T-helper 9 cell (primary cell): ENCODE measurements around the gene C17orf114.

ENCODE experiments used
- DNase-seq: peaks from one replicate; pipeline ENCODE4 v3.0.0-alpha.2; 2020

C17orf114 gene

GRCh38 chr17:4786106-4786511, 16.0 kb downstream of the C17orf114 start, which contains the start of gene VMO1:
Gene VMO1 (minus strand): TSS chr17:4786364. CDS start chr17:4786352, 12 bp downstream.
- no peak for DNase-seq

GRCh38 chr17:4785311-4786105, 16.6 kb downstream of the C17orf114 start:
- DNase-seq, result no peak

- DNase-seq, result no peak
These were observed 19.5 kb downstream of the C17orf114 start for GRCh38 chr17:4782652-4783051.

DNA sequence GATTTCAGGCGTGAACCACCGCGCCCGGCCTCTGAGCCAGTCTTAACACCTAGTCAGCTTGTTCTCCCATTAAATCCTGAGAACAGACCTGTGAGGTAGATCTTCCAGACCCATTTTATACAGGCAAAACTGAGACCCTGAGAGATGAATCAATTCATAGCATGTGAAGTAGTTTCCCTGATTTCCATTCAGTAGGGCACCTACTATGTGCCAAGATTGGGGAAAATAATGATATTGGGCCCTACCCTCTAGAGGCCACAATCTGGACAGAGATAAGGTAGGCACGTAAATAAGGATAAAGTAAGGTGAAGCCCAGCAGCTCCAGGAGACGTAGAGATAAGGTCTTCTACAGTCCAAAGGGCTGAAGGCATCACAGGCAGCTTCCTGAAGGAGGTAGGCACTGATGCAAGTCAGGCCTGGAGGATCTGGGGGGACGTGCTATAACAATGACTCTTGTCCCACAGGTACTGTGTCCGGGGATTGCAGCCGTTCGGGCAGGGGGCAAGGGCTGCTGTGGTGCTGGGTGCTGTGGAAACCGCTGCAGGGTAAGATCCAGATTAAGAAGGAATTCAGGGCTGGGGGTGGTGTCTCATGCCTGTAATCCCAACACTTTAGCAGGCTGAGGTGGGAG, 21.7 kb downstream of the C17orf114 start:
- DNase-seq, result no peak

DNA sequence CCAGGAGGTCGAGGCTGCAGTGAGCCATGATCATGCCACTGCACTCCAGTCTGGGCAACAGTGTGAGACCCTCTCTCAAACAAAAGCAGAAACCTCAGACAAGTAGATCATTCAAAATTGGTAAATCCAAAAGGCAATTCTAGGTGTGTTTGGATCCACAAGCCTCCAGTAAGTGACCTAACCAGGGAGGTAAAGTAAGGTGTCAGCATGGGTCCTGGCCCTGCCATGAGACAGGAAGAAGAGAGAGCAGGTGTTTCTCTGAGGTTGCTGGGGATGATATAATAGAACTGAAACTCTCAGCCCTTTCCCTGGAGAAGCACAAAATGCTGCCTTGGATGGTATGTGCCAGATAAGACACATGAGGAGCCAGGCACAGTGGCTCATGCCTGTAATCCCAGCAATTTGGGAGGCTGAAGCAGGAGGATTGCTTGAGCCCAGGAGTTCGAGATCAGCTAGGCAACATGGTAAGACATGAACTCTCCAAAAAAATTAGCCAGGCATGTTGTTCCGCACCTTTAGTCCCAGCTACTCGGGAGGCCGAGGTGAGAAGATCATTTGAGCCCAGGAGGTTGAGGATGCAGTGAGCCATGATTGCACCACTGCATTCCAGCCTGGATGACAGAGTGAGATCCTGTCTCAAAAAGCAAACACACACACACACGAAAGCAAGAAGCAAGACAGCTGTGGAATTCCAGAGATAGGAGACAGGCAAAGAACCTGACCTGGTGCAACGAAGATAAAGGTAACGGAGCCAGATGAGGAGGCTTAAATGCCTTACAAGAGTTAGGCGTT, 24.0 kb downstream of the C17orf114 start:
- DNase-seq, result no peak

DNA sequence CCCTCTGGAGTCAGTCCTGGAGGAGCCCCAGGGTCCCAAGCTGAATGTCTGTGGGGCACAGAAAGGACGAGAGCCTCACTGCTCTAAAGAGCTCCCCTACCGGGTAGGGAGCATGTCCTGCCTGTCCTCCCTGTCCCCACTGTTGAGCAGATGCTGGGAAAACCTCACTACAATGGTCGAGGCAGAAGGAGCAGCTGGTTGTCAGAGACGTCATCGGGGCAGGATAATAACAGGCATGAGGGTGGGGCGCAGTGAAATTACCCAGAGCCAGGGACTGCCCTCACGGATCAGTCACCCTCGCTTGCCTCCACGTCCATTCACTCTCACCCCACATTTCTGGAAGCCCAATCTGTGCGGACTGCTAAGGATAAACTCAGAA, 29.9 kb downstream of the C17orf114 start:
- no peak for DNase-seq

DNA sequence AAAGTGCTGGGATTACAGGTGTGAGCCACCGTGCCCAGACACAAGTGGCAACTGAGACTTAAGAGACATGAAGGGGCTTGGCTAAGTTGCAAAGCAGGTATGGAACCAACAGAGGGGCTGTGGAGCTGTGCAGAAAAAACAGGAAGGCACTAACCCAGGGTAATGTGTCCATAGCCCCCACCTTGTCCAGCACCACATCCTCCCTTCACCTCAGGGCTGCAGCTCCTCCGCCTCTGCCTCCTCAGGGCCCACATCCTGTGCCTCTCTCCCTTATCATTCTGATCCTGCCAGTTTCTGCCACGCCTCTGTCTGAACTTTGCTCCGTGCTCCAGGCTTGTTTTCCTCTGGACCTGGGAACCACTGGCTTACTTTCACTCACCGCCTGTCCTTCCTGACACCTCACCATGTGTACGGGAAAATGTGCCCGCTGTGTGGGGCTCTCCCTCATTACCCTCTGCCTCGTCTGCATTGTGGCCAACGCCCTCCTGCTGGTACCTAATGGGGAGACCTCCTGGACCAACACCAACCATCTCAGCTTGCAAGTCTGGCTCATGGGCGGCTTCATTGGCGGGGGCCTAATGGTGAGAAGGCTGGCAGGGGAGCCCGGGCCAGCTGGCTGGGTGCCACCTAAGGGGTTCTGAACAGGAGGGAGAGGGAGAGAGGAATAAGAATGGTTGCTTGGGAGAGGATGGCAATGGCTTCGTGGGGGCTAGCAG, 30.5 kb downstream of the C17orf114 start, which contains the start of gene TM4SF5:
Gene TM4SF5, plus strand, starts transcription at position 368 of the 716 bp plus-strand sequence. Its CDS starts 37 bp downstream, at position 405.
- no peak for DNase-seq

DNA sequence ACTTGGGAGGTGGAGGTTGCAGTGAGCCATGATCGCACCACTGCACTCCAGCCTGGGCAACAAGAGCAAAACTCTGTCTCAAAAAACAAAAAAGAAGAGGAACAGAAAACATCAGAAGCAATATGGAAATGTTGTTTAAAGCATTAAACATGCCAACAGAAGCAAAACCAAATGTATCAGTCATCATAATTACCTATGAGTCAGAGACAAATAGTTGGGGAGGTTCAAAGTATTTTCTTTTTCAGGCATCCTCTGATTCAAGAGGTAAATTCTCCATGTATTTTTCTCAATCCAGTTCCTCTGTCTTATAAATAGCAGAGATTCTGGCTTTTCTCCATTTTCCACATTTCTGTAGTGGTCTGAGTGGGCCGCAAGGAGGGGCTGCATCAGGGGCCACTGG, 32.5 kb downstream of the C17orf114 start:
- DNase-seq, result no peak

DNA sequence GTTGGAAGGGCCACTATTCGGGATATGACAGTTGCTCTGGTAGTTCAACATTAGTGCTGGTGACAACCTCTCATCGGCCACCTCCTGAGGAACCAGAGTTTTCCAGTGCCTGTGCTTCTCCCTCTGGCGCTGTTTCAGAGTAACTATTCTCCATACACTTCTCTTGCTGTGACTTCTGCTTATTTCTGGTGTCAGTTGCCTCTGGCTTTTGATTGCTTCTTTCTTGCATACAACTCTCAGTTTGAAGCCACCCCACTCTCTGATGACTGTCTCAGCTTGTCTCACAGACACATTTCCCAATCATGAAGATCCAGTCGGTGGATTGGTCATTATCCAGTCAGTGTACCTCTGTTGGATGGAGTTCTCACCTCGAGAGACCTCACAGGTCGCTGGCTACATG, 33.8 kb downstream of the C17orf114 start:
- no peak for DNase-seq

GRCh38 chr17:4766723-4767122, 35.4 kb downstream of the C17orf114 start:
- no peak for DNase-seq

GRCh38 chr17:4766201-4766600, 35.9 kb downstream of the C17orf114 start:
- no peak for DNase-seq

DNA sequence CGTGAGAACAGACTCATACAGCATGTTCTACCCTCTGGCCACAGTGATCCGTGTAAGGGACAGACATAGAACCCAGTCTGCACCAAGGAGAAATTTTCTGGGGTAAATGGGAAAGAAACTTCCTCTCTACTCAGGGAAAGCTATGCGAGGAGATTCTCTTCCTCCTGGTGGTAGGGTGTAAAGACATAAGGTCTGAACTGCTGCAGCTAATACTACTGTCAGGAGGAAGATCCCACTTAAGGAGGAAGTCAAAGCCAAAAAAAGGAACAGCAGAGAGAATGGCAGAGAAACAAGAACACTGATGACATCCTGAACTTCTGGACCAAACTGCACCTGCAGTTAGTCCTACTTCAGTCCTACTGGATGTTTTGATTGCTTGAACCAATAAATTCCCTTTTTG, 37.5 kb downstream of the C17orf114 start:
- no peak for DNase-seq

- DNase-seq, result no peak
These were observed 42.3 kb downstream of the C17orf114 start for GRCh38 chr17:4759776-4760236.

DNA sequence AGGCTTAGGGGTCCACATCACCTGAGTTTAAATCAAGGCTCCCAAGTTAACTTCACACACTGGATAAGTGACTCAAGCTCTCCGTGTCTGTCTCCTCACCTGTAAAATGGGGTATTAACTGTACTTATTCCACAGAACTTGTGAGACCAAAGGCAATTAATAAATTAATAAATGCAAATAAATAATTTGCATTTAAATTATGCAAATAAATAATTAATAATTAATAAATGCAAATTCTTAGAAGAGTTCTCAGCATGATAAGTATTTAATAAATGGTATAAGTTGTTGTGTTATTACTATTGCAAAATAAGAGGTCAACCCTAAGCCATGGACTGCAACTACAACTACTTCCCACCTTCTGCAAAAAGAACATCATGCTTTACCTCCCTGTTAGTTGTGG, 48.7 kb downstream of the C17orf114 start:
- no peak for DNase-seq

DNA sequence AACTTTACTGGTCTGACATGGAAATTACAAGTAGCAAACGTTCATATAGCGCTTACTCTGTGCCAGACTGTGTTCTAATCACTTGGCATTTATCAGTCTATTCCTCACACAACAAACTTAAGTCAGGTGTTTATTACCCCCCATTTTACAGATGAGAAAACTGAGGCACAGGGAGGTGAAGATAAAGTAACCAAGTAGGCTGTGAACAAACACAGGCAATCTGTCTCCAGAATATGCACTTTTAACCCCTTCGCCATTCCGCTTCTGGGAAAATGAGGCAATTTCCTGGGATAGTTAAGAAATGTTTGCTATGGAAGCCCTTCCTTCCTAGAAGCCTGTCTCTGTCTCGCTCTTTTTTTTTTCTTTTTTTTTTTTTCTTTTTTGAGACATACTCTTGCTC, 50.2 kb downstream of the C17orf114 start:
- DNase-seq, result no peak
